ENCODE results near the gene MBNL1.
"Not testable (repeated sequence)": the region's sequence is repeated elsewhere in the genome, so short reads cannot be mapped to it uniquely, and the experiment has no call there.

The MBNL1 gene

GRCh38 chr3:152379415-152380042 lies 110.8 kb downstream of the MBNL1 start:
- DNase-seq (ENCODE audit: low spot score): no peak

- no peak for DNase-seq (ENCODE audit: low spot score)
Observed at GRCh38 chr3:152380043-152380442, 111.3 kb downstream of the MBNL1 start.

GRCh38 chr3:152381881-152382295 lies 113.2 kb downstream of the MBNL1 start:
- DNase-seq (ENCODE audit: low spot score): no peak

- no peak for DNase-seq (ENCODE audit: low spot score)
Observed at GRCh38 chr3:152382312-152383135, 113.8 kb downstream of the MBNL1 start.

- no peak for DNase-seq (ENCODE audit: low spot score)
Observed at GRCh38 chr3:152383136-152383606, 114.4 kb downstream of the MBNL1 start.

- DNase-seq (ENCODE audit: low spot score): no peak
Observed at GRCh38 chr3:152384412-152384811, 115.7 kb downstream of the MBNL1 start.

GRCh38 chr3:152385761-152386160 lies 117.0 kb downstream of the MBNL1 start:
- no peak for DNase-seq (ENCODE audit: low spot score)

GRCh38 chr3:152386208-152386607 lies 117.5 kb downstream of the MBNL1 start:
- no peak for DNase-seq (ENCODE audit: low spot score)

GRCh38 chr3:152388631-152389030 lies 119.9 kb downstream of the MBNL1 start:
- no peak for DNase-seq (ENCODE audit: low spot score)

- DNase-seq (ENCODE audit: low spot score): no peak
Observed at GRCh38 chr3:152389316-152389934, 120.7 kb downstream of the MBNL1 start.

GRCh38 chr3:152390647-152391046 lies 121.9 kb downstream of the MBNL1 start:
- DNase-seq (ENCODE audit: low spot score): no peak

- DNase-seq (ENCODE audit: low spot score): no peak
Observed at GRCh38 chr3:152391671-152392070, 122.9 kb downstream of the MBNL1 start.

- DNase-seq (ENCODE audit: low spot score): no peak
Observed at GRCh38 chr3:152392272-152392880, 123.6 kb downstream of the MBNL1 start.

- DNase-seq (ENCODE audit: low spot score): no peak
Observed at GRCh38 chr3:152394246-152394645, 125.5 kb downstream of the MBNL1 start.

GRCh38 chr3:152395764-152396163 lies 127.0 kb downstream of the MBNL1 start:
- no peak for DNase-seq (ENCODE audit: low spot score)

GRCh38 chr3:152396867-152397266 lies 128.1 kb downstream of the MBNL1 start:
- no peak for DNase-seq (ENCODE audit: low spot score)

- not testable (repeated sequence) for DNase-seq (ENCODE audit: low spot score)
Observed at GRCh38 chr3:152397348-152397747, 128.6 kb downstream of the MBNL1 start.

GRCh38 chr3:152398495-152398894 lies 129.8 kb downstream of the MBNL1 start:
- no peak for DNase-seq (ENCODE audit: low spot score)

GRCh38 chr3:152399374-152399773 lies 130.6 kb downstream of the MBNL1 start:
- DNase-seq (ENCODE audit: low spot score): peak; percentile 44

GRCh38 chr3:152400887-152401286 lies 132.2 kb downstream of the MBNL1 start:
- peak; percentile 28 for DNase-seq (ENCODE audit: low spot score)

GRCh38 chr3:152402695-152403451 lies 134.1 kb downstream of the MBNL1 start:
- DNase-seq (ENCODE audit: low spot score): no peak

GRCh38 chr3:152403632-152404066 lies 134.9 kb downstream of the MBNL1 start:
- DNase-seq (ENCODE audit: low spot score): no peak
